Activated CD4-positive, CD25-positive, alpha-beta regulatory T cell (primary cell): ENCODE results near the gene ANKRD13D.
"Not testable (repeated sequence)": the region's sequence is repeated elsewhere in the genome, so short reads cannot be mapped to it uniquely, and the experiment has no call there.

ENCODE experiments used
- DNase-seq, 4 experiments: peaks; one replicate each; lab custom pipeline; 2025; lab: John Stamatoyannopoulos, UW

ANKRD13D gene

DNA sequence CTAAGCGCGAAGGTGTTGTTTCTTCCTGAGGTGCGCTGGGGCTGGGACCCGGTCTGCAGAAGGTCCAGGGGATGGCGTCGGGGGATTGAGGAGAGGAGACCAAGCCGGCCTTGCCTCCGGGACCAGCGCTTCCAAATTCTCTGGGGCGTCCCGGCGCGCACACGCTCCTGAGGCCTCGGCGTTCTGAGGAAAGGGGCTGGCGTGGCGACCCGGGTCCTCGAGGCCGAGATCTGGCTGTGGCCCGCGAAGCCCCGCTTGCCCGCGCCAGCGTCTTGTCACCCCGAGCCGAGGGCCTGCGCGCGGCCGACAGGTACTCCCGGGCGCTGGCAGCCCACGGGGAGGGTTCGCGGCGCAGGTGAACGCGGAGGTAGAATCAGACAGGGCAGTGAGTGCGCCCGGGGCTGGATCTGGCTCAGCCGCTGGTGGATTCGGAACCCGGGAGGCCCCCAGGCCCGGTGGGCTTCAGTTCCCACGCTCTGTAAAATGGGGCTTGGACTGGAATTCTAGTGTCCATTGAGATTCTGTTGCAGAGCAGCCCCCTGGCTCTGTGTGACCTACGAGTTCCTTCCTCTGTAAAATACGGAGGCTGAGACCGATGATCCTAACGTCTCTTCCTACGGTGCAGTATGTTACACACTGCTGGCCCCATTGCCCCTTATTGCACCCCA is 28.9 kb downstream of the ANKRD13D start:
- no peak for DNase-seq

GRCh38 chr11:67318876-67319275 is 29.8 kb downstream of the ANKRD13D start:
- not testable (repeated sequence) for DNase-seq

DNA sequence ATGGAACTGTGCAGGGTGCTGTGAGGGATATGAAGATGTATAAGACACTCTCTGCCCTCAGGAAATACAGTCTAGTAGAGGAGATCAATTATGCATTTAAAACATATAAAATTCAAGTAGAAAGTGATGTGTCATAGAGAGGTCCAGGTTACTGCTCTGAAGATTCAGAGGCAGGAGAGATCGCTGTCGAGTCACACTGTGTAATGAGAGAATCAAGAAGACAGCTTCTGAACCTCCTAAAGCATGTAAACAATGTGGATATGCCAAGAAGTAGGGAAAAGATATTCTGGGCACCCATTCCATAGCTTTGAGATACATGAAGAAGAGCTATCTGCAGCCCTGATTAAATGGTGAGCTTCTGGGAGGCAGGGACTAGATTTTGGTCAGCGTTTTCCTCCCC is 30.9 kb downstream of the ANKRD13D start:
- DNase-seq: no peak

DNA sequence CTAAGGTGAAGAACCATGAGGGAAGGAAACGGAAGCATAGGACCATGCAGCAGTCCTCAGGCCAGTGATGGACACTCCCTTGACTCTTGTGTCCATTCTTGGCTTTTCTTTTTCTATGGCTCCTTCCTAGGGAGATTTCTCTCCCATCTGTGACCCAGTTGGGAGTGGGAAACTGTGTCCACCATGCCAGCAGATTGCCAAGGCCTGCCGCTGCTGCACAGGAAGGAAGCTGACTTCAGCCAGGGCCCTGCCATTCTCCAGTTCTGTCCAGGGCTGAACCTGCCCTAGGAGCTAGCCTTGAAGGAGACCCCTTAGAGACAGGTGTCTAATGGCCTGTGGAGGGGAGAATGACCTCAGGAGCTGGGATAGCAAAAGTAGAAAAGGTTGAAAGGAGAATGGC is 31.6 kb downstream of the ANKRD13D start:
- no peak for DNase-seq

DNA sequence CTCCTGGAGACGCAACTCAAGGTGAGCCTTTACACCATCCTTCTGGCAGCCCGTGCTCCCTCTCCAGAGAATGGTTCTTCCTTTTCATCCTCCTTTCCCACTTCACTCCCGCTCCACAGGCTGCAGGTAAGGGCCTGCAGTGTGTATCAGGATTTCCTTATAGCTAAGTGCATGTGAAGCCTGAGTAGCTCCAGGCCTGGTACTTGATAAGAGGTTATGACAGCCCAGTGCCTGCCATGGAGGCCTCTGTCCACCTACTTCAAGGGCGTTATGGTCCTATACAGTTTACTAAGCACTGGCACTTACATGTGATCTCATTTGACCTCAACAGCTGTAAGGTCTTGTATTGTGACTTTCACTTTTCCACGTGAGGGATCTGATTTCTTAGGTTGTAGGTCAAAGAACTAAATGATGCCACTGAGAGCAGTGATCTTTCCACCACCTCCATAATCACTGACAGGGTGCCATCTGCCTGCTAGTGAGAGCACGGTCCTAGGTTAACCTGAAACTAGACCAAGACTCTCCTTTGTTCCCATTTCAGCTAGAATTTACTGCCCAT is 32.3 kb downstream of the ANKRD13D start:
- DNase-seq: no peak

DNA sequence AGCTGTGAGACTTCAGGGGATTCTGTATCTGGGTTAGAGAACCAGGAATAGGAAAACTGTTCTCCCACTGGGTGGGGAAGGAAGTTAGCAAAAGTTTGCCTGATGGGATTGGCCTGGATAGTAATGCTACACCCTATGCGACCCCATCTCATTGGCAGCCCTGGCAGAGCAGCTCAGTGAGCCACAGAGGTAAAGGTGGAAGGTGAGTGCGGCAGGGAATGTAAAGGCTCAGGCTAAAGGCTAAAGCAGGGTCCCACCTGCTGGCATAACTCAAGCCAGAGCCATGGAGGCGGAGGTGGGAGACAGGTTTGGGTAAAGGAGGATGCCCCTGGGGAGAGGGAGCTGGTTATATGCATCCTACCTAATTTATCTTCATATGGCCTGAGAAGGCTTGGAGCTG is 32.9 kb downstream of the ANKRD13D start:
- no peak for DNase-seq

DNA sequence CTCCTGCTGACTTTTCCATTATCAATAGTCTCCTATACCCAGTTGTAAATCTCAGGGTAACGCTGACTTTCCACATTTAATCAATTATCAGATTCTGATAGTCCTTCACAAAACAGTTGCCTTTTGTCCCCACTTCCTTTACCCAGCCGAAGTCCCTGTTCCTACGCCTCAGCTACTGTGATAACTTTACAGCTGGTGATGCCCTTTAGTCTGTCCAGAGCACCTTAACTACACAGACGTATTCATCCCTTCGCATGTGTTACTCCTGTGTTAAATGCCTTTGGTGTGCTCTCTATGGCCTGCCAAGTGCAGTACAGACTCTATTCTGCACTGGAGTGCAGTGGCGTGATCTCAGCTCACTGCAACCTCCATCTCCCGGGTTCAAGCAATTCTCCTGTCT is 34.4 kb downstream of the ANKRD13D start:
- DNase-seq: no peak

GRCh38 chr11:67332081-67332691 is 43.1 kb downstream of the ANKRD13D start:
- no peak for DNase-seq

DNA sequence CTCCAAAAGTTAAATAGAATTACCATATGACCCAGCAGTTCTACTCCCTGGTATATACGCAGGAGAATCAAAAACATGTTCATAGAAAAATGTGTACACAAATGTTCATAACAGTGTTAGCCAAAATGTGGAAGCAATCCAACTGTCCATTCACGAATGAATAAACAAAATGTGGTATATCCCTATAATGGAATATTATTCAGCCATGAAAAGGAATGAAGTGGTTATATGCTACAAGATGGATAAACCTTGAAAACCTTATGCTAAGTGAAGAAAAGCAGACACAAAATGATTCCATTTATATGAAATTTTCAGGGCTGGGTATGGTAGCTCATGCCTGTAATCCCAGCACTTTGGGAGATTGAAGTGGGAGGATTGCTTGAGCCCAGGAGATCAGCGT is 48.2 kb downstream of the ANKRD13D start:
- no peak for DNase-seq

DNA sequence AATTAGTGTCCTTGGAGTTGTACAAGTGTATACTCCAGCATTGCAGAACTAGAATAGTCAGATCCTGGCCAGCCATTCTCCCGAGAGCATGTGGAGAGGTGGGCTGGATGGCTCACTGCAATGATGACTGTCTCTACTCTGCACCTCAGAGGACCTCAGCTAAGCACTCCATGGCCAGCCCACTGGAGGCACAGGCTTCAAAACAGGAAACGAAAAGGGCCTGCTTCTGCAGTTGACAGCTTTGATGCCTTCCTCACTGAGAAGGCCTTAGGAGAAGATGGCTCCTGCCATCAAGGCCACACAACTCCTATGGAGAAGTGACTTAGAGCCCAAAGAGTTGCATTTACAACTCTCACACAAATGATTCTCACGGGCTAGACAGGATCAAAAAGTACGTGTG is 55.2 kb downstream of the ANKRD13D start:
- DNase-seq: no peak

- no peak for DNase-seq
Observed at GRCh38 chr11:67345247-67345919, 56.3 kb downstream of the ANKRD13D start.

DNA sequence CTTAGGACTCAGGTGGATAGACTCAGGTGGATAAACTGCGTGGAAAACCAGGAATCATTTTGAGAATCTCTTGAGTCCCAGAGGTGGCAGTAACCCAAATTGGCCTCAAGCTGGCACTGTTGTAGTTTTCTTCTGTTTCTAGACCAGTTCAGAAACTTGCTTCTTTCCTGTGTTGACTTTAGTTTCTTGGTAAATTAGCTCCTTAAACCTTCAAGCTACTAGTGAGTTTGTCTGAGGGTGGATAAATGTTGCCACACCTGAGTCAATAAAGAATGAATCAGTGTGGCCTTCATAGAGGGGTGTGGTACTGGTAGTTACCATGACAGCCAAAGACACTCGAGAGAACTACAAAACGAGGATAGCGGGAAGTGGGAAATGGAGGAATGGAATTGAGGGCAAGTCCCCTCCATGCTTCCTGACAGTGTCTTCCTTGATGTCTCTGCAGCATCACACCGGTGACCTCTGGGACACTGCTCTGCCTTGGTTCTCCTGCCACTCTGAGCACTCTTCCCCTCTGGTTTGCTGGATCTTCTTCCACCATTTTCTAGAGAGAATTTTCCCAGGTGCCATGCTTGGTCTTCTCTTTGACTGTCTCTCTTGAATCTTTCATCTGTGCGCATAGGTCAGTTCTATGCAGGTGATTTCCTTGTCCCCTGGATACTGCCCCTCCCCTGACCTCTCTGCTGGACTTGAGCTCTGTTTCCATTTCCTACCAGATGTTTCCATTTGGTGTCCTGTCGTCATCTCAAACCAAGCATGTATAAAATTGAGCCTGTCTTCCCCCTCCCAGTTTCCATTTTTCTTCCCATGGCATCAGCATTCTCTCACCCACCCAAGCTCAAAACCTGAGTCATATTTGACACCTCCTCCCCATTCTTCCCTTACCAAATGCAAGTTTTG is 57.1 kb downstream of the ANKRD13D start:
- no peak for DNase-seq

GRCh38 chr11:67347964-67348749 is 59.1 kb downstream of the ANKRD13D start:
- DNase-seq: no peak

- DNase-seq: no peak
Observed at GRCh38 chr11:67349036-67349435, 59.9 kb downstream of the ANKRD13D start.

GRCh38 chr11:67349457-67349856 is 60.4 kb downstream of the ANKRD13D start:
- no peak for DNase-seq

GRCh38 chr11:67349928-67350465 is 60.9 kb downstream of the ANKRD13D start:
- no peak for DNase-seq

DNA sequence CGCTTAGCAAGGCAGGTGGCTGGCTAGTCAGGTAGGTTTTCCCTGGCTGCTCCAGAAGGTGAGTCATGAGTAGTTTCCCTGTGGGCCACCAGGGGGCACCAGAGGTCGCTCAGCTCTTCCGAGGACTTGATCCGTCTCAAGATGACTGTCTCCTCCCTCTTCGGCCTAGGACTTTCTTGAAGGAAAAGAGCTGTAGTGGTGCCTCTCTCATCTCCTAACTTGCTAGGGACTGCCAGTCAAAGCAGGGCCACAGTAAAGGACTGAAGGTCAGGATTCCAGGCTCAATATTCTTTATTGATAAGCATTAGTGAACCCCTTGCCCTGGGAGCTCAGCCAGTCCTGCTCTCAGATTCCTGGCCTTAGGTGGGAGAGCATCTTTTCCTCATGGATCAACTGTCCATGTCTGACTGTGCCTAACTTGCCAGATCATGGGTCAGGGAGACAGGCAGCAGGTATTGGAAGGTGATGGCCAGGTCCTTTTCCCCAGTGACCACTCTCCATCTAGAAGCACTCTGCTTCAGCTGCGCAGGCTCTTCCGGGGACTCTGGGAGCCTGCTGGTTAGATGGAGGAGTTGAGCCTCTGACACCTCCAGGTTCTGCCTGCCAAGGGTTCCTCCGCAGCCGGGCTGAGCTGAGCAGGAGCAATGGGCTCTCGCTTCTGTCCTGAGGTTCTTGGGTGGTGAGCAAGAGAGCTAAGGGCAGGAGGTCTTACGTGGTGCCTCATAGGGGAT is 62.3 kb downstream of the ANKRD13D start:
- DNase-seq: peak in 3 of 4 experiments; percentile 23 to 37 (median 28)
